Measurements from ENCODE around the gene APOBEC3B. TPM values are rescaled to one million over a fixed set of nuclear protein-coding genes. Genes with fewer than 3 reads are reported as not detected.
"Not testable (repeated sequence)": the region's sequence is repeated elsewhere in the genome, so short reads cannot be mapped to it uniquely, and the experiment has no call there.

APOBEC3B gene
- total RNA-seq, 4 donors from 2014 or later = 1.0 to 2.4 (median 2.1) TPM; not detected in 1

DNA sequence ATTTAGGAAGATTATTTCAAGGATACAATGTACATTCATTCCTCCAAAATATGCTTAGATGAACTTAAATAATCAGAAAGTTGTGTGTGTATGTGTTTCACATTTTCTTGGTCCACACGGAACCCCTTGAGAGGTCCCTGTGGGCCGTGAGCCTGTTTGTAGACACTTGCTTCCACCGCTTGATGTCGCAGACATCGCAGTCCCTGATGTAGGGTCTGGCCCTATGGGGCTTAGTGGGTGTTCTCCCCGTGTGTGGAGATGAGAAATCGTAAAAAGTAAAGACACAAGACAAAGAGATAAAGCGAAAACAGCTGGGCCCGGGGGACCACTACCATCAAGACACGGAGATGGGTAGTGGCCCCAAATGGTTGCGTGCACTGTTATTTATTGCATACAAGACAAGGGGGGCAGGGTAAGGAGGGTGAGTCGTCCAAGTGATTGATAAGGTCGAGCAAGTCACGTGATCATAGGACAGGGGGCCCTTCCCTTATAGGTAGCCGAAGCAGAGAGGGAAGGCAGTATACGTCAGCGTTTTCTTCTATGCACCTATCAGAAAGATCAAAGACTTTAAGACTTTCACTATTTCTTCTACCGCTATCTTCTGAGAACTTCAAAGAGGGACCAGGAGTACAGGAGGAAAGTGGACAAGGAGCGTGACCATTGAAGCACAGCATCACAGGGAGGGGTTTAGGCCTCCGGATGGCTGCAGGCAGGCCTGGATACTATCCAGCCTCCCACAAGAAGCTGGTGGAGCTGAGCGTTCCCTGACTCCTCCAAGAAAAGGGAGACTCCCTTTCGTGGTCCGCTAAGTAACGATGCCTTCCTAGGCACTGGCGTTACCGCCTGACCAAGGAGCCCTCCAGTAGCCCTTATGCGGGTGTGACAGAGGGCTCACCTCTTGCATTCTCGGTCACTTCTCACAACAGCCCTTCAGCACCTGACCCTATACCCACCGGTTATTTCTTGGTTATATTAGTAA lies 30.7 kb downstream of the APOBEC3B start:
- no peaks in the 10 kb centered on the region for H3K27me3 ChIP-seq
- no peak for DNase-seq (ENCODE audit: low spot score in 2 of 2)
- no peaks in the 10 kb centered on the region for H3K9me3 ChIP-seq
- TF ChIP-seq CTCF (IDR thresholded peaks at IDR 0.05) (no peak), EP300 (IDR thresholded peaks at IDR 0.05) (no peak), POLR2A (IDR thresholded peaks at IDR 0.05) (no peak), POLR2AphosphoS5 (IDR thresholded peaks at IDR 0.05) (no peak)
- H3K27ac ChIP-seq = no peak overlapping the region
- 83% methylated on average over 29 of the region's 29 CpGs for WGBS
- no peaks in the 10 kb centered on the region for H3K36me3 ChIP-seq
- H3K4me3 ChIP-seq = no peak overlapping the region
- H3K4me1 ChIP-seq = peaks cover 20% of the 10 kb centered on the region

GRCh38 chr22:39013561-39013941 lies 31.4 kb downstream of the APOBEC3B start:
- H3K4me1 ChIP-seq = peaks cover 20% of the 10 kb centered on the region
- H3K36me3 ChIP-seq; H3K9me3 ChIP-seq; H3K27me3 ChIP-seq; DNase-seq (ENCODE audit: low spot score in 2 of 2): not testable (repeated sequence)
- peak overlapping the region; percentile 57 for H3K4me3 ChIP-seq
- H3K27ac ChIP-seq = peak overlapping the region; percentile 83
- 78% methylated on average over 6 of the region's 6 CpGs for WGBS

GRCh38 chr22:39013942-39014722 lies 32.0 kb downstream of the APOBEC3B start, which contains the start of gene APOBEC3C:
APOBEC3C (plus strand) TSS chr22:39014257; CDS start chr22:39014363, 106 bp downstream.
- TF ChIP-seq POLR2AphosphoS5 (IDR thresholded peaks at IDR 0.05) = no peak
- TF ChIP-seq CTCF (IDR thresholded peaks at IDR 0.05) = no peak
- no peak for TF ChIP-seq POLR2A (IDR thresholded peaks at IDR 0.05)
- TF ChIP-seq EP300 (IDR thresholded peaks at IDR 0.05) = no peak
- Histone ChIP-seq H3K4me3 (peak within 1 kb of the TSS; percentile 57), H3K9me3 (no peaks in the 10 kb centered on the region), H3K4me1 (peaks cover 20% of the 10 kb centered on the region), H3K27ac (peak within 1 kb of the TSS; percentile 83), H3K36me3 (peaks cover 4% of the 10 kb centered on the region), H3K27me3 (no peaks in the 10 kb centered on the region)
- WGBS = 13% methylated on average over 16 of the region's 18 CpGs
- DNase-seq (ENCODE audit: low spot score in 2 of 2) = peak; percentile 79 to 85

DNA sequence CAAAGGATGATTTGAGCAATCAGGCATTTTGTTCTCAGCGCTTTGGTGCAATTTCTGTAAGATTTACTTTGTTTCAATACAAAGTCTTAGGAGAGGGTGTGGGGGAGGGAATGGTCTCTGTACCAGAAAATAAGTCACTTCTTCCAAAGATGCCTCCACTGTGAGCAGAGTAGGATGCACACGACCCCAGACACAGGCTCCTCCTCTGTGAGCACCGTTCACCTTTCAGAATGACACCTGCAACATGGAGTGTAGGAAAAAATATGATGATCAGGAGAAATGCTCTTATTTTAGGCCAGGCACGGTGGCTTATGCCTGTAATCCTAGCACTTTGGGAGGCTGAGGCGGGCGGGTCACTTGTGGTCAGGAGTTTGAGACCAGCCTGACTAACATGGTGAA lies 32.6 kb downstream of the APOBEC3B start:
- peak overlapping the region; percentile 57 for H3K4me3 ChIP-seq
- peaks cover 20% of the 10 kb centered on the region for H3K4me1 ChIP-seq
- WGBS = 32% methylated on average over 6 of the region's 6 CpGs

GRCh38 chr22:39016592-39016991 lies 34.4 kb downstream of the APOBEC3B start:
- no peak for TF ChIP-seq EP300 (IDR thresholded peaks at IDR 0.05)
- no peak for TF ChIP-seq POLR2AphosphoS5 (IDR thresholded peaks at IDR 0.05)
- no peak for TF ChIP-seq POLR2A (IDR thresholded peaks at IDR 0.05)
- no peak for TF ChIP-seq CTCF (IDR thresholded peaks at IDR 0.05)
- Histone ChIP-seq H3K4me1 (peaks cover 31% of the 10 kb centered on the region), H3K9me3 (no peaks in the 10 kb centered on the region), H3K27ac (no peak overlapping the region), H3K4me3 (no peak overlapping the region), H3K27me3 (no peaks in the 10 kb centered on the region), H3K36me3 (peaks cover 4% of the 10 kb centered on the region)
- over 99% methylated on average over 13 of the region's 13 CpGs for whole genome bisulfite sequencing
- DNase-seq (ENCODE audit: low spot score in 2 of 2) = no peak

More for the DNA sequence above, 32.6 kb downstream of the APOBEC3B start:
- peak overlapping the region; percentile 83 for H3K27ac ChIP-seq
- not testable (repeated sequence) for DNase-seq (ENCODE audit: low spot score in 2 of 2); H3K27me3 ChIP-seq; H3K36me3 ChIP-seq; H3K9me3 ChIP-seq

All from suprapubic skin (tissue), 4 donors.